Measurements from ENCODE around the gene FCRL5.
"Not testable (repeated sequence)": the region's sequence is repeated elsewhere in the genome, so short reads cannot be mapped to it uniquely, and the experiment has no call there.

FCRL5 gene

DNA sequence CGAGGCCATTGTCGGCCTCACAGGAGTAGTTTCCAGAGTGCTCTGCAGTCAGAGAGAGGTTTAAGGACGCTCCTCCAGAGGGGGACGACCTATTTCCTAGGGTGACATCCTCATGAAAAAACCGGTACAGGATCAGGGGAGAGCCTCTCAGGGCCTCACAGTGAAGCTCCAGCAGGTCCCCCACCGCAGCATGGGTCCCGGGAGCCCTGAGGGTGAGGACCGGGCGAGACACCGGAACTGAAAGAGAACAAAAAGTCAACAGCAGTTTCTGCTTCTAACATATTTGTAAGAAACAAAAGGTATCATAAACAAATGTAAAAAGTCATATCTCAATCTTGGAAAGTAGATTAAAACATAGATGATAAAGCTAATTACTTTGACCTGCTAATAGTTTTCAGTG lies 31.3 kb downstream of the FCRL5 start:
- DNase-seq = no peak

DNA sequence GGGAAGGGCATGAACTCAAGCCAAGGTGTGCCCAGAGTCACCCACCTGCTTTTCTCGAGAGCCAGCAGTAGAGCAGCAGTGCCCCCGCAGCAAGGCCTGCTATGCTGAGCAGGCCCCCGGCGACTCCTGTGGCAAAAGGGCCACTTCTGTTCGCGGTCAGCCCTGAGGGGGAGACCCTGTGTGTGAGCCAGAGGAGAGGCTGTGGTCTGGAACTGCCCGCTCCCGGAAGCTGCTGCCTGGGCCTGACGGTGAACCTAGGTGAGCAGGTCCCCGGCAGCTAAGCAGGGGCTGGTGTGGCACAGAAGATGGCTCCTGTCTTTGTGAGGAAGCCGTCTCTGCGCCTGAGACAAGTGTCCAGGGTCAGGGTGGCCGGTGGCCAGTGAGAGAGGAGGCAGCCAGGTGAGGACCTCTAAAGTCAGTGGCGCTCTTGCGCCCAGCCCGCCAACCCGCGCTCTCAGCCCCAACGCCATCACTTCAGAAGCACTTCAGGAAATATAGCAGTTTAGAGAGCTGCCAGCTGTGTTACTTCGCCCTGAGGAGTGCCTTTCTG lies 31.9 kb downstream of the FCRL5 start:
- DNase-seq = no peak

DNA sequence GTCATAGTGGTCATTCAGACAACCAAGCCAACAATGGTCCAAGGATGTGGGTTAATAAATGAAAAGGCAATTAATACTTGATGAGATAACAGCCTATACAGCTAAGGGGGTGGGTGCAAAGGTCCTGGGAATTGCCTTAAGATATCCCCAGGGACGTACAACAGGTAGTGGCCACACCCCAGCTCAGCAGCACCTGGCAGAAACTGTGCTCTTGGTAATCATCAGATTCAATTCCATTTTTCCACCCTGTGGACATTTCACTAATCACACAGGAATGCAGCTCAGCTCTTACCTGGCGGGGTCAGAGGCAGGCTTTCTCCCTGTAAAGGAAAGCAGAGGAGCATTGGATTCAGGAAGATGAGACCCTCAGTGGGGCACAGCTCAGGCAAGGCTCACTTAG lies 32.9 kb downstream of the FCRL5 start:
- no peak for DNase-seq

GRCh38 chr1:157517016-157517415 lies 35.3 kb downstream of the FCRL5 start:
- DNase-seq = no peak

DNA sequence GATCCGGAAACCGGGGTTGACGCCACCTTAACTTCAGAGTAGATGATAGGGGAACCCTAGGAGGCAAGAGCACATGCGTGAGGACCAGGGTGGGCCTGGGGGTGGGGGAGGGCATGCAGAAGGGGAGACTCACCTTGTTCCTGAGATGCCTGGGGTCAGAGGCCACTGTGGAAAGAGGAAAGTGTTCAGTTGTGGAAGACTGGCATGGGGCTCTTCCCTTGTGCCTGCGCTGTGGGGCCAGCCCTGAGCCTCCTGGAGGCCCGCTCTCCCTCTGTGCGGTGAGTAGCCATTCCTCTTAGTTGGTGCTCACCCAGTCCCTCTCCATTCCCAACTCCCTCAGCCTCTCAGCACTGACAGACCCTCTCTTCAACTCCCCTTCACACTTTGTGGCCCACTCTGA lies 36.6 kb downstream of the FCRL5 start:
- DNase-seq = no peak

DNA sequence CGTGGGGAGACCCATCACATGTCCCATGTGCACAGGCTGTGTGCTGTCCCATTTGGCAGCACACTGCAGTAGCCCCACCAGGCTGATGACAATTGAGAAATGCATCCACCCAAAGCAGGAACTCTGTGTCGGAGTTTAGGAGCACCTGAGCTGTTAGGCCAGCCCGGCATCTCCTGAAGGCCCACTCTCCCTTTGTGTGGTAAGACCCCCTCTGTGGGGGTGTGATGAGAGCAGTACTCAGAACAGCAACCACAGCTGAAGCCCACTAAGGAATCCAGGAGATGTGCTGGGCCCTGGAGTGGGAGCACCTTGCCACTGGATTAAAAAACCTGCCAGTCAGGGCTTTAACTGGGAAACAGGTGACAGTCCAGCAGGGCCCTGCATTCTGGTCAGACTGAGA lies 37.2 kb downstream of the FCRL5 start:
- DNase-seq = no peak

GRCh38 chr1:157512036-157512969 lies 40.0 kb downstream of the FCRL5 start:
- DNase-seq = no peak

- DNase-seq = no peak
Observed at GRCh38 chr1:157509546-157510232, 42.6 kb downstream of the FCRL5 start.

GRCh38 chr1:157505481-157506272 lies 46.6 kb downstream of the FCRL5 start:
- peak; percentile 2 for DNase-seq

DNA sequence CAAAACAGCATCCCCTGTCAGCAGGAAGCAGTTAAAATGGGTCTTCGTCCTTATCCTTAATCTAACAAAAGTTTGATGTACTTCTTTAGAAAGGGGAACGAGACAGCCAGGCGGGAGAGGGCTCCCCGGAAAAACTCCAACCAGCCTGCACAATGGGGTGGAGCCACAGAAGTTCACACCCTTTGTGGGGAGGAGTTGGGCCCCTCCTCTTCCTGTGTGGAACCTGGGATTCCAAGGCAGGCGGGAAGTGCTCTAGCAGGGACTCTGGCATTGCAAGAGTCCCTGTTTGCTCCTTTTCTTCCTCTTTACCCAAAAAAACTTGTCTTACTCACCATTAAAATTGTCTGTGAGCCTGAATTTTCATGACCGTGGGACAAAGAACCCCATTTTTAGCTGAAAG lies 47.7 kb downstream of the FCRL5 start:
- DNase-seq = no peak

DNA sequence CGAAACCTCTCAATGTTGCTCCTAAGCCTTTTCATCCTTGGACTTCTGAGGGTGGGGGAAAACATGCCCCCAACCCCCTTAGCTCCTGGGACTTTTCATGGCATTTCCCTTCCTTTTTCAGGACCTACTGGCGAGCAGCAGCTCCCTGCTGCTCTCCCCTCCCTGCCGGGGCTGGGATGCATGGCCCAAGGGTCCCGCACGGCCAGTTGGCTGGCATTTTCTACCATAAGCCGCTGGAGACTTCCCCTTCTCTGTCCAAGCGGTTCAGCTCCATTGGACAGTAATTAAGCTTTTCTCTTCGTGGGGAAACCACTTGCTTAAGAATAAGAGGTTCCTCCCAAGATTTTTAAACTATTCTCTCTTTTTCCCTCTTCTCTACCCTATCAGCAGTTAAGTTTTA lies 52.8 kb downstream of the FCRL5 start:
- no peak for DNase-seq

GRCh38 chr1:157498736-157499090 lies 53.6 kb downstream of the FCRL5 start:
- DNase-seq = no peak

DNA sequence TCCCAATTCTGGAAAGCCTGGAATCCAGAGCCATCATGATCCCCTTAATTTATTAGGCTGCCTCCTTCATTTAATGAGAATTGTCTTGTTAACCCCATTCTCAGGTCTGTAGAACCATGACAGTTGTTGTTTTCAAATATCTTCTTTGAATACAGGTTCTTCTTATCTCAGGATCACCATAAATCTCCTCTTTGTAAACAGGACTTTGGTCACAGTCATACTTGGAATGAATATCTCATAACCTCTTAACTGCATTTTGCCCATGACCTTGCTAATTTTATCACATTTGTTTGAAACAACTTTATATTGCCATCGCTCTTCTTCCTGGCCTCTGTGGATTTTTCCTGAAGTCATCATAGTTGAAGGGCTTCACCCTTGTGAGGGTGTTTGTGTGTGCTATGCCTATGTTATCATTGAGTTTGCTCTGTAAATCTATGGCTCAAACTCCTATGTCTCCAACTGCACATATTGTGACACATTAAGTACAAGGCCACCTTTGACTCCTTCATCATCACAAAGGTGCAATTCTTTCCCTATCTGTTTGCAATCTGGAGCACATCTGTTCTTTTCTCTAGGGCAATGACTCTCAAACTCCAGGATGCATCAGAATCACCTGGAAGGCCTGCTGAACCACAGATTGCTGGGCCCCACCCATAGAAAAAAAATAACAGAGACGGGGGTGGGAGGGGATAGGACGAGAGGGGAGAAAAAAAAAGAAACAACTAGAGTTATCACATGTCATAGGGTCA lies 54.2 kb downstream of the FCRL5 start:
- DNase-seq = no peak

DNA sequence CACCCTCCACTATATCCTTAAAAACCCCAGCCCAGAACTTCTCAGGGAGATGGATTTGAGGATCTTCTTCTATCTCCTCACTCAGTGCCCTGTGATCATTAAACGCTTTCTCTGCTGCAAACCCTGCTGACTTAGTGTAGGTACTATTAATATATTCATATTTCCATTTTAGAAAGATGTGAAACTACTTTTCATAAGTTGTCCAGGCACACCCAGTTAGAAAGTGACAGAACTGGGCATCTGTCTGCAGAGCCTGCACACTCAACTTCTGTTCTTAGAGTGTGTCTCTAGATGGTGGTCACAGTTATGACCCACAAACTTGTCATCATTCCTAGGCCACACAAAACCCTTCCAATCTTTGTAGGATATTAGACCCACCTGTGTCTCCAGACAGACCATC lies 55.0 kb downstream of the FCRL5 start:
- DNase-seq = no peak

DNA sequence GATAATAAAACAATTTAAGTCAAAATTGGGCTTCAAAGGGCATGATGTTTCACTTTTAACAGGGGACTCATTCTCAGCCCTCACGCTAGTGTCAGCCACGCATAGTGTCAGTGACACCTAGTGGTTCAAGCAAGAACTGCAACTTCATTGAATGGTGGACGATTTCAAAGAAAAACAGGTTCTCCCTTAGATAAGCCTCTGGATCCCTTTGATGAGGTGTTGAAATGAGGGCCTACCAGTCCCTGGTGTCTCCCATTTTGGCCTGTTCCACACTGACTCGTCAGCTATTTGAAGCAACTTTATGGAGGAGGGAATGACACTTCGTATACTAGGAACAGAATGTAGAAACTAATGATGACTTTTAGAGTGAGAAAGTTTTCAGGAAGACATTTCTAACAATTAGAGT lies 56.2 kb downstream of the FCRL5 start:
- DNase-seq = peak; percentile 25

DNA sequence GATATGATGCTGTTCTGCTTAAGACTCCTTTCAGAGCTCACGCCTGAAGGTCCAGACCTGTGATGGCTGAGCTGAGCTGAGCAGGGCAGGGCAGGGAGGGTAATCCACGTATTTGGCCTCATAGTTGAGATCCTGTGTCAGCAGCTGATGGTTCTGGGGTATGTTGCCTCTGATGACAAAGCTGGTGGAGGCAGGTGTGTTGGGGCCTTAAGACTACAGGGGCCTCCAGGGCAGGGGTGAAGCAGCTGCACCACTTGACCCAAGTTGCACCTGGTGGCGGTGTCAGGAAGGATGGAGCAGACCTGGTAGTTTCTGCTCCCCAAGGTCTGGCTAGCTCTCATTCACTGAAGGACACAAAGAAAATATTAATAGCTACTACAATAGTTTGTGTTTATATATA lies 57.0 kb downstream of the FCRL5 start:
- no peak for DNase-seq

DNA sequence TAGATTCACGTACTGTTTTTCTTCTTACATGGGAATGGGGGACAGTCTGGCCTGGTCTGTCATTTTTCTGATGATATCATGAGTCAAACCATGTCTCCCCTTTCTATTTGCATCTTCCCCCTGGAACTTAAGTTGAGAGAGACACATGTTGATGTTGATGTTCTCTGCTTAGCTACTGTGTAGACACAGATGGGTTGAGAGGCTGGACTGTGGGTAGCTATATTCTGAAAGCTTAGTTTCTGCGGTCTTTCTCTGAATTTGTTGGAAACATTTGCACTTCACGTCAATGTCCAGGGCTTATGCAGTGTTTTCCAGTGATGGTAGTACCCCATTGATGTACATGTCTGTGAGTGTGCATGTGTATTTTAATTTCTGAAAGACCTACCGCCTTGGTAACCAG lies 58.2 kb downstream of the FCRL5 start:
- DNase-seq = no peak

DNA sequence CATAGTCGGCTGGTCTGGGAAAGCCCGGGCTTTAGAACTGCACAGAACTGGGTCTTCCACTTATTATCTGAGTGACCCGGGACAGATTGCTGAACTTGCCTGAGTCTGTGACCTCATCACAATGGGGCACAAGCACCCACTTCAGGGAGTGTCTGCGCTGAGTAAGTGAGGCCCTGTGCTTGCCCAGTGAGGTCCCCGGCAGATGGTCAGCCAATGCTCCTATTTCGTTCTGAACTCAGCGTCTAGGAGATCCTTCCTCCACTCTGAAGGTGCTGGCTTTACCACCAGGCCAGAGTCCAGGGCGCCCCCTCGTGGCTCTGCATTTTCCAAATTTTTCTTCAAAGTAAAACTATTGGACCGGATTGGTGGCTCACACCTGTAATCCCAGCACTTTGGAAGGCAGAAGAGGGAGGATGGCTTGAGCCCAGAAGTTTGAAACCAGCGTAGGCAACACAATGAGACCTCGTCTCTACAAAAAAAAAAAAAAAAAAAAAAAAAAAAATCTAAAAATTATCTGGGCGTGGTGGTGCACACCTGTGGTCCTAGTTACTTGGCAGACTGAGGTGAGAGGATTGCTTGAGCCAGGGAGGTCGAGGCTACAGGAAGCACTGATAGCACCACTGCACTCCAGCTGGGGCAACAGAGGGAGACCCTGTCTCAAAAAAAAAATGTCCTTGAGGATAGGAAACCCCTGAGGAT lies 61.7 kb downstream of the FCRL5 start:
- DNase-seq = peak; percentile 37

DNA sequence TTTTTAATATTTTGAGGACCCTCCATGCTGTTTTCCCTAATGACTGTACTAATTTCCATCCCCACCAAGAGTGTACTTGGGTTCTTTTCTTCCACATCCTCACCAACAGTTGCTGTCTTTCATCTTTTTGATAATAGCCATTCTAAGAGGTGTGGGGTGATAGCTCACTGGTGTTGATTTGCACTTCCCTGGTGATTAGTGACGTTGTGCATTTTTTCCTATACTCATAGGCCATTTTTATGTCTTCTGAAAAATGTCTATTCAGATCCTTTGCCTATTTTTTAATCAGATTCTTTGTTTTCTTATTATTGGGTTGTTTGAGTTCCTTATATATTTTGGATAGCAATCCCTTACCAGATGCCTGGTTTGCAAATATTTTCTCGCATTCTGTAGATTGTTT lies 64.2 kb downstream of the FCRL5 start:
- DNase-seq = no peak

DNA sequence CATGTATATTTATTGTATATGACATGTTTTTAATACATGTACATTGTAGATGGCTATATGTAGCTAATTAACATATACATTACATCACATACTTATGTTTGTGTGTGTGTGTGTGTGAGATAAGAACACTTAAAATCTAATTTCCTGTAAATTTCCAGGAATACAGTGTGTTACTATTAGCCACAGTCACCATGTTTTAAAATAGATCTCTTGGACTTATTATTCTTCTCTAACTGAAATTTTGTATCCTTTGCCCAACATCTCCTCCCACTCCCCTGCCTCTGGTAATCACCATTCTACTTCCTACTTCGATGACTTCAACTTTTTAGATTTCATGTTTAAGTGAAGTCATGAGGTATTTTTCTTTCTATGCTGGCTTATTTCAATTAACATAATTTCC lies 64.8 kb downstream of the FCRL5 start:
- DNase-seq = no peak

- no peak for DNase-seq
Observed at GRCh38 chr1:157487096-157487495, 65.2 kb downstream of the FCRL5 start.

GRCh38 chr1:157486400-157486799 lies 65.9 kb downstream of the FCRL5 start:
- DNase-seq = not testable (repeated sequence)
